ENCODE results near the gene COL26A1. TPM values are rescaled to one million over a fixed set of nuclear protein-coding genes. Genes with fewer than 3 reads are reported as not detected.
"Not testable (repeated sequence)": the region's sequence is repeated elsewhere in the genome, so short reads cannot be mapped to it uniquely, and the experiment has no call there.

The COL26A1 gene
- total RNA-seq, 2 donors from 2014 or later = 3.8 to 10.3 TPM

DNA sequence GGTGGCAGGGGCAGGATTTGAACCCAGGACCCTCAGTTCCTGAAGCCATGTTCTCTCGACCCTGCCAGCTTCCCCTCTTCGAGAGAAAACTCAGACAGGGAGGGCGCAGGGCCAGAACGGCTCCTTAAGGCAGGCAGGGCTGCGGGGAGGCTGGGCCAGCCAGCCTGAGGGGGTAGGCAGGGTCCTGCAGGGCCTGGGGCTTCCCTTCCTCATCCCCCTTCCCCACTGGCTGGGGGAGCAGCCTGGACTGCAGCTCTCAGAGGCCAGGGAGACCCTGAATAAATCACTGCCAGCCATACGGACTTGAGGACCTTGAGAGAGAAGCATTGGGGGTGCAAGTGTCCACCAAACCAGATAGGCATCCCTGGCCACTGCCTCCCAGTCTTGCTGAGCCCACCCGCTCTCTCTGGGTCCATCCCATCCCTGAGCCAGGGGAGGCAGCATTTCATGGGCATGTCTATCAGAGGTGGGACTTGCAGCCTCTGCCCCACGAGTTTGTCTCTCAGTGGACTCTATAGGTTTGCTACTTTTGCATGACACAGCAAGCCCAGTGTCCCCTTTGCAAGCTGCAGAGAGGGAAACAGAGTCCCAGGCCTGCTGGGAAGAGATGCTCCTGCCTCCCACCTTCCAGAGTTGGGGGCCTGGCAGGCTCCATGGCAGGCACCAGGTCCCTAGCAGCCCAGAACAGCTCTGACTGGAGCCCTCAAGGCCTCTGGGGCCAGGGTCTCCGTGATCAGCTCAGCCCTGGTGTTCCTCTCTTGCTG, 195.5 kb downstream of the COL26A1 start:
- TF ChIP-seq, protein P1, sequence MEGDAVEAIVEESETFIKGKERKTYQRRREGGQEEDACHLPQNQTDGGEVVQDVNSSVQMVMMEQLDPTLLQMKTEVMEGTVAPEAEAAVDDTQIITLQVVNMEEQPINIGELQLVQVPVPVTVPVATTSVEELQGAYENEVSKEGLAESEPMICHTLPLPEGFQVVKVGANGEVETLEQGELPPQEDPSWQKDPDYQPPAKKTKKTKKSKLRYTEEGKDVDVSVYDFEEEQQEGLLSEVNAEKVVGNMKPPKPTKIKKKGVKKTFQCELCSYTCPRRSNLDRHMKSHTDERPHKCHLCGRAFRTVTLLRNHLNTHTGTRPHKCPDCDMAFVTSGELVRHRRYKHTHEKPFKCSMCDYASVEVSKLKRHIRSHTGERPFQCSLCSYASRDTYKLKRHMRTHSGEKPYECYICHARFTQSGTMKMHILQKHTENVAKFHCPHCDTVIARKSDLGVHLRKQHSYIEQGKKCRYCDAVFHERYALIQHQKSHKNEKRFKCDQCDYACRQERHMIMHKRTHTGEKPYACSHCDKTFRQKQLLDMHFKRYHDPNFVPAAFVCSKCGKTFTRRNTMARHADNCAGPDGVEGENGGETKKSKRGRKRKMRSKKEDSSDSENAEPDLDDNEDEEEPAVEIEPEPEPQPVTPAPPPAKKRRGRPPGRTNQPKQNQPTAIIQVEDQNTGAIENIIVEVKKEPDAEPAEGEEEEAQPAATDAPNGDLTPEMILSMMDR (IDR thresholded peaks at IDR 0.05) = no peak
- TF ChIP-seq POLR2AphosphoS5 (IDR thresholded peaks at IDR 0.05) = no peak
- no peak for TF ChIP-seq POLR2A (IDR thresholded peaks at IDR 0.05)
- no peak for DNase-seq (ENCODE audit: low spot score)
- H3K9me3 ChIP-seq = no peaks in the 10 kb centered on the region
- H3K36me3 ChIP-seq = no peaks in the 10 kb centered on the region
- intact Hi-C loops (cut with DNase I) = no loop called here
- no peak overlapping the region for H3K27ac ChIP-seq
- H3K4me1 ChIP-seq (replicated peaks) = no peaks in the 10 kb centered on the region
- no peak overlapping the region for H3K4me3 ChIP-seq
- 78% methylated on average over 8 of the region's 9 CpGs for WGBS
- no peaks in the 10 kb centered on the region for H3K27me3 ChIP-seq (replicated peaks; ENCODE audit: insufficient read depth)

DNA sequence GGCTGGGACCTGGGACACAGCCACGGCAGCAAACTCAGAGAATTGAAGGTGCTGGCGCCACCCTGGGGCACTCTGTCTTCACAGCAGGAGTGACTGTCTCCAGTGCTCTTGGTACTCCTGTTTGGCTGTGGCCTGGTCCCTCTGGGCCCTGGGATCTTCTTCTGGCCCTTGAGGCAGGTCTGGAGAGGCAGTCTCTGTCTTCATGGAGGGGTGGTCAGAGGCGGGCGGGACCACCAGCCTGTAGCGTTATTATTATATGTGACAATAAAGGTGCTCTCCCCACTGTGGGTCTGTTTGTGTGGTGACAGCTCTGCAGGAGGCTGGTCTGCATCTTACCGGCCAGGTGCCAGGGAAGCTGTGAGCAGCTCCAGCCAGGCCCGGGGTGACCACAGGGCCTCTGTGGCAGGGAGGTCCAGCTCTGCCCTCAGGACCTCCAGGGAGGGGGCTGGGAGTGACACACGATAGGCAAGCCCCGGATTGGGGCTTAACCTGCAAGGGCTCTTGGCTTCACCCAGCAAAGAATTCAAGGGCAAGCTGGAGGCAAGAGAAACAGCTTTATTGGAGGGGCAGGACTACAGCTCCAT, 196.2 kb downstream of the COL26A1 start:
- DNase-seq (ENCODE audit: low spot score) = no peak
- Histone ChIP-seq H3K9me3 (no peaks in the 10 kb centered on the region), H3K4me1 (replicated peaks) (no peaks in the 10 kb centered on the region), H3K36me3 (no peaks in the 10 kb centered on the region), H3K4me3 (no peak overlapping the region), H3K27me3 (replicated peaks; ENCODE audit: insufficient read depth) (no peaks in the 10 kb centered on the region), H3K27ac (no peak overlapping the region)
- 73% methylated on average over 9 of the region's 9 CpGs for WGBS
- TF ChIP-seq, protein P1 (IDR thresholded peaks at IDR 0.05) = no peak
- TF ChIP-seq POLR2AphosphoS5 (IDR thresholded peaks at IDR 0.05) (no peak), POLR2A (IDR thresholded peaks at IDR 0.05) (no peak)
- intact Hi-C loops (cut with DNase I) = no loop called here

DNA sequence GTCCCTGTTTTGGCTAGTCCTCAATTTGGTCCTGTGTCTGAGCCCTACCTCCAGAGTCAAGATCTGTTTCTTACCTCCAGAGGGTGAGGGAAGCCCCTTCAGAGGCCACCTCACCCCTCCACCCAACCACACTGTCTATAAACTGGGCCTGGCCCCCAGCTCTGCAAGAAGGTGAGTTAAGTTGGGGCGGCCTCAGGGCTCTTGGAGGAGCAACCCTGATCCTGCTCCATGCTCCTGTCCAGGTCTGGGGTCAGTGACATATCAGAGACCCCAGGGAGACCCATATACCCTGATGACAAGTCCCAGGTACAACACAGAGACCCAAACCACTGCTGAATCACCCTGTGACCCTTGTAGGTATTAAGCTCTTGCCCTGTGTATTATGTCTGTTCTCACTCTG, 196.9 kb downstream of the COL26A1 start:
- Histone ChIP-seq H3K27me3 (replicated peaks; ENCODE audit: insufficient read depth) (no peaks in the 10 kb centered on the region), H3K9me3 (no peaks in the 10 kb centered on the region), H3K4me1 (replicated peaks) (no peaks in the 10 kb centered on the region), H3K36me3 (no peaks in the 10 kb centered on the region), H3K4me3 (no peak overlapping the region), H3K27ac (no peak overlapping the region)
- DNase-seq (ENCODE audit: low spot score) = no peak
- WGBS = 78% methylated on average over 1 of the region's 1 CpG
- intact Hi-C loops (cut with DNase I) = no loop called here
- no peak for TF ChIP-seq POLR2AphosphoS5 (IDR thresholded peaks at IDR 0.05)
- no peak for TF ChIP-seq POLR2A (IDR thresholded peaks at IDR 0.05)
- TF ChIP-seq, protein P1 (IDR thresholded peaks at IDR 0.05) = no peak

DNA sequence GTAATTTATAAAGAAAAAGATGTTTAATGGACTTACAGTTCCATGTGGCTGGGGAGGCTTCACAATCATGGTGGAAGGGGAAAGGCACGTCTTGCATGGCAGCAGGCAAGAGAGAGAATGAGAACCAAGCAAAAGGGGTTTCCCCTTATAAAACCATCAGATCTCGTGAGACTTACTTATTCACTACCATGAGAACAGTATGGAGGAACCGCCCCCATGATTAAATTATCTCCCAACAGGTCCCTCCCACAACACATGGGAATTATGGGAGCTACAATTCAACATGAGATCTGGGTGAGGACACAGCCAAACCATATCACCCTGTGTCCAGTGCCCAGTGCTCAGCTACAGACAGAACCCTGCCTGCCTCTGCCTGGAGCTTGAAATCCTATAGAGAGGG, 197.3 kb downstream of the COL26A1 start:
- H3K27me3 ChIP-seq (replicated peaks; ENCODE audit: insufficient read depth); DNase-seq (ENCODE audit: low spot score); H3K4me3 ChIP-seq; H3K4me1 ChIP-seq (replicated peaks); intact Hi-C loops (cut with DNase I); H3K27ac ChIP-seq; H3K36me3 ChIP-seq; H3K9me3 ChIP-seq: not testable (repeated sequence)
- 84% methylated on average over 3 of the region's 3 CpGs for WGBS

DNA sequence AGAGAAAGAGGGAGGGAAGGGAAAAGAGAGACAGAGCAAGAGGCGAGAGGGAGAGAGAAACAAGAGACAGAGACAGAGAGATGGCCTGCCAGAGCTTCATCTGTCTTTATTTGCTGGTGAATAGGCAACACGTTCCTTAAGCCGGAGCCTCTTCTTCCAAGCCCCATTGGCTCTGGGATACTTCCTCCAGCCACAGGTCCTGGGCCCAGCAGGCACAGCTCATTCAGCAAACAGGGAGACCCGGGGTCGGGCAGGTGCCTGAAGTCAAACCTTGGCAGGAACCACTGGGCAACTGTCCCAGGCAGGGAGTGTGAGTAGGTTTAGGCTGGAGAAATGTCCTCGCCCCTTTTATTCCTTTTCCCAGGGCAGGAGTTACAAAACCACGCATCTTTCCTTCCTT, 198.2 kb downstream of the COL26A1 start:
- H3K27ac ChIP-seq = no peak overlapping the region
- DNase-seq (ENCODE audit: low spot score) = no peak
- no peaks in the 10 kb centered on the region for H3K9me3 ChIP-seq
- no peaks in the 10 kb centered on the region for H3K36me3 ChIP-seq
- intact Hi-C loops (cut with DNase I) = no loop called here
- H3K4me3 ChIP-seq = no peak overlapping the region
- H3K27me3 ChIP-seq (replicated peaks; ENCODE audit: insufficient read depth) = no peaks in the 10 kb centered on the region
- TF ChIP-seq, protein P1 (IDR thresholded peaks at IDR 0.05) = no peak
- TF ChIP-seq POLR2A (IDR thresholded peaks at IDR 0.05) (no peak), POLR2AphosphoS5 (IDR thresholded peaks at IDR 0.05) (no peak)
- WGBS = 44% methylated on average over 7 of the region's 7 CpGs
- H3K4me1 ChIP-seq (replicated peaks) = no peaks in the 10 kb centered on the region

DNA sequence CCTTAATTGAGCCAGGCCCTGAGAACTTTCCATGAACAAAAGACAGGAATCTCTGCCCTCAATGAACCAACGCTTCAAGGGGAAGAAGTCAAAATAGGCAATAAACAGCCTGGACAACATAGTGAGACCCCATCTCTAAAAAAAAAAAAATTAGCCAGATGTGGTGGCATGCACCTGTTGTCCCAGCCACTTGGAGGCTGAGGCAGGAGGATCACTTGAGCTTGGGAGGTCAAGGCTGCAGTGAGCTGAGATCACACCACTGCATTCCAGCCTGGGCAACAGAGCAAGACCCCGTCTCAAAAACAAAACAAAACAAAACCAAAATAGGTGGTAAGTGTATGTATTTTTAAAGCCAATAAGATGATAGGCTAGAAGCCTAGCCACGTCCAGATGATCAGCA, 198.6 kb downstream of the COL26A1 start:
- DNase-seq (ENCODE audit: low spot score); H3K36me3 ChIP-seq; H3K27me3 ChIP-seq (replicated peaks; ENCODE audit: insufficient read depth); H3K27ac ChIP-seq; intact Hi-C loops (cut with DNase I); H3K4me3 ChIP-seq; H3K9me3 ChIP-seq; H3K4me1 ChIP-seq (replicated peaks): not testable (repeated sequence)
- 72% methylated on average over 3 of the region's 3 CpGs for WGBS
